GM08714 (cell line): ENCODE measurements around the gene ZFYVE1.
"Not testable (repeated sequence)": the region's sequence is repeated elsewhere in the genome, so short reads cannot be mapped to it uniquely, and the experiment has no call there.

Source experiments
- H3K4me3 ChIP-seq: fragments of 200-500 bp; sonication (Bioruptor generic); 2 replicates; pipeline ENCODE4 v1.5.1; 2014; ENCODE audit warnings: mild to moderate bottlenecking, low read length, inconsistent platforms
- ZNF274 ChIP-seq: IDR thresholded peaks from 2 replicates; pipeline ENCODE4 v1.6.1; 2012; ENCODE audit warnings: mild to moderate bottlenecking, low read depth, low read length

Gene ZFYVE1

DNA sequence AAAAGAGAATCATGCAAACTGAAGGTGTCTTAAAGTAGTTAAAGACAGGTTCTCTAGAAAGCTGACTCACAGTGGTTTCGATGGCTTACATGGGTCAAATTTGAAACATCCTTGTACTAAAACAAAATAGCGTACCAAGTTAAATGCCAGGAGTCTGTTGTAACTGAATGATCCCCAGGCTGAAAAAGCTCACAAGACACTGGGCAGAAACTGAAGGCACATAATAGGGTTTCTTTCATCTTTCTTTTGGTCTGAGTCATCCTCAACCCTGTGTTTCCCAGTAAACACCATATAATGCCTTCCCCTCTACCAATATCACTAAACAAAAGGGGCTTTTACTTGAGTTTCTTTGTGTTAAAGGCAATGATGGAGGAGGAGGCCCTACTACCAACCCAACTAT, 12.8 kb downstream of the ZFYVE1 start:
- no peak overlapping the region for H3K4me3 ChIP-seq
- TF ChIP-seq ZNF274, result no peak

DNA sequence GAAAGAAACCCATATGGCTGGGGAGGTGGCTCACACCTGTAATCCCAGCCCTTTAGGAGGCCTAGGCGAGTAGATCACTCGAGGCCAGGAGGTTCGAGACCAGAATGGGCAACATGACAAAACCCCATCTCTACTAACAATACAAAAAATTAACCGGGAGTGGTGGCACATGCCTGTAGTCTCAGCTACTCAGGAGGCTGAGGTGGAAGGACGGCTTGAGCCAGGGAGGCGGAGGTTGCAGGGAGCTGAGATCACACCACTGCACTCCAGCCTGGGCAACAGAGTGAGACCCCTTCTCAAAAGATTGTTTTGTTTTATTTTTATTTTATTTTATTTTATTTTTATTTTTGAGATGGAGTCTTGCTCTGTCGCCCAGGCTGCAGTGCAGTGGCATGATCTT, 15.7 kb downstream of the ZFYVE1 start:
- H3K4me3 ChIP-seq, result not testable (repeated sequence)

DNA sequence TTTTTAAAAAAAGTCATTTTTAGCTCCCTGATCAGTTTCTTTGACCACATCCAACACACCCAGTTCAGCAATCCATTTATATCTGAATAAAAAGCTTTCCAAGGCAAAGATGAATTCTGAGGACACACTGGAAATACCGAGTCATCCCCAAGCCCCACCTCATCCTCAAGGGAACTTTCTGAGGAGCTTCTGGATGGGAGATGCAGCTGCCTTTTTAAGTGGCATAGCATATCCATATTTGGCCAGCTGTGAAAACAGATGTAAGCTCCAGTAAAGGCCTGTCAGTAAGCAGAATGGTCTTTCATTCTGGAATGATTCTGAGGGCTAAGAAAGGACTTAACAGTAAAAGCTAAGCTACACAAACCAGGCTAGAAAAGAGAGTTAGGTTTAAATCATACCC, 18.4 kb downstream of the ZFYVE1 start:
- no peak overlapping the region for H3K4me3 ChIP-seq
- no peak for TF ChIP-seq ZNF274

DNA sequence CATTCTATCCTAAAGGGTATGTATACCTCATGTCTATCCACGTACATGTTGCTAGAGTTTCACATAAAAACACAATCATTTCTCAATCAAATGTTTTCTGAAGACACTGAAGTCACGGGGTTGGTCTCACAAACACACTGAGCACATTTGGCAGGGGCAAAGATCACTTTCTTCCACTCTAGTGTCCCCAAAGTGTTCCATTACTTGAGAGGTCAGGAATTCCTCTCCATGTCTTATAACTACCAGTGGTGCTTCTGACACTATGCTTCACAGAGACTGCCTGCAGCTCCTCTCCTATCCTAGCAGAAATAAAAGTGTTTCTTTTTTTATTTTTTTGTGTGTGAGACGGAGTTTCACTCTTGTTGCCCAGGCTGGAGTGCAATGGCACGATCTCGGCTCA, 19.1 kb downstream of the ZFYVE1 start:
- no peak for TF ChIP-seq ZNF274
- no peak overlapping the region for H3K4me3 ChIP-seq

DNA sequence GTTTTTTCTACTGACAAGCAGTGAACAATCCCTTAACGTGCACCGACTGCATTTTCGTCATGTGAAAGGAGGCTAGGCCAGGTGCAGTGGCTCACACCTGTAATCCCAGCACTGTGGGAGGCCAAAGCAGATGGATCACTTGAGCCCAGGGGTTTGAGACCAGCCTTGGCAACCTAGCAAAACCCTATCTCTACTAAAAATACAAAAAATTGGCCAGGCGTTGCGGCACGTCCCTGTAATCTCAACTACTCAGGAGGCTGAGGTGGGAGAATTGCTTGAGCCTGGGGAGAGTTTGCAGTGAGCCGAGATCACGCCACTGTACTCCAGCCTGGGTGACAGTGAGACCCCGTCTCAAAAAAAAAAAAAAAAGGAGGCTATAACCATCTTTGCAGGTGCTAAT, 22.3 kb downstream of the ZFYVE1 start:
- not testable (repeated sequence) for H3K4me3 ChIP-seq

DNA sequence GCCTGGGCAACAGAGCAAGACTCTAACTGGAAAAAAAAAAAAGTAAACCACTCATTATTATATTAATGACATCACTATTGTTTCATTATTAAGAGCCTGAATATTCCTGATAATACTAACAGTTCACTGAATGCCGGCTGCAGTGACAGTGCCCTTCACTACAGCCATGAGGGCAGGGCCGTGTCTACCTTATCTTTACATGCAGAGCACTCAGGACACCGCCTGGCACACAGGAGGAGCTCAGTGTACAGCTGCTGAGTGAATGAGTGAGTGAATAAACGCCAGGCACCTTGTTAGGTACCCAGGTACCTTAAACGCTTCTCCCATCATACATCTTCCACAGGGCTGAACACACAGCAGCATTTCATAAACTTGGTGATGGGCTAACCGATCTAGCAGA, 23.2 kb downstream of the ZFYVE1 start:
- no peak for TF ChIP-seq ZNF274
- H3K4me3 ChIP-seq, result no peak overlapping the region

DNA sequence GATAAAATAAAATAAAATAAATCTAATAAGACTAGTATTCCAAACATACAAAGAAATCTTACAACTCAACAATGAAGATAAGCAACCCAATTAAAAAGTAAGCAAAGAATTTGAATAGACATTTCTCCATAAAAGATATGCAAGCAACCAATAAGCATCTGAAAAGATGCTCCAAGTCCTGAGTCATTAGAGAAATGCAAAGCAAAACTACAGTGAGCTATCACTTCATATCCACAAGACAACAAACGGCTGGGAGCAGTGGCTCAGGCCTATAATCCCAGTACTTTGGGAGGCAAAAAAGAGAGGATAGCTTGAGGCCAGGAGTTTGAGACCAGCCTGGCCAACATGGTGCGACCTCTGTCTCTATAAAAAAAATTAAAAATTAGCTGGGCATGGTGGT, 26.8 kb downstream of the ZFYVE1 start:
- no peak for TF ChIP-seq ZNF274
- no peak overlapping the region for H3K4me3 ChIP-seq

DNA sequence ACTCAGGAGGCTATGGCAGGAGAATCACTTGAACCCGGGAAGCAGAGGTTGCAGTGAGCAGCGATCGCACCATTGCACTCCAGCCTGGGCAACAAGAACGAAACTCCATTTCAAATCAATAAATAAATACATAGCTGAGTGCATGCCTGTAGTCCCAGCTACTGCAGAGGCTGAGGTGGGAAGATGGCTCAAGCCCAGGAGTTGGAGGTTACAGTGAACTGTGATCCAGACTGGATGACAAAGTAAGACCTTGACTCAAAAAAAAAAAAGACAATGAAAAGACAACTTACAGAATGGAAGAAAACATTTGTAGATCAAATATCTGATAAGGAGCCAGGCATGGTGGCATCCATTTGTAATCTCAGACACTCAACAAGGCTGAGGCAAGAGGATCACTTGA, 27.6 kb downstream of the ZFYVE1 start:
- TF ChIP-seq ZNF274, result no peak
- H3K4me3 ChIP-seq, result no peak overlapping the region

DNA sequence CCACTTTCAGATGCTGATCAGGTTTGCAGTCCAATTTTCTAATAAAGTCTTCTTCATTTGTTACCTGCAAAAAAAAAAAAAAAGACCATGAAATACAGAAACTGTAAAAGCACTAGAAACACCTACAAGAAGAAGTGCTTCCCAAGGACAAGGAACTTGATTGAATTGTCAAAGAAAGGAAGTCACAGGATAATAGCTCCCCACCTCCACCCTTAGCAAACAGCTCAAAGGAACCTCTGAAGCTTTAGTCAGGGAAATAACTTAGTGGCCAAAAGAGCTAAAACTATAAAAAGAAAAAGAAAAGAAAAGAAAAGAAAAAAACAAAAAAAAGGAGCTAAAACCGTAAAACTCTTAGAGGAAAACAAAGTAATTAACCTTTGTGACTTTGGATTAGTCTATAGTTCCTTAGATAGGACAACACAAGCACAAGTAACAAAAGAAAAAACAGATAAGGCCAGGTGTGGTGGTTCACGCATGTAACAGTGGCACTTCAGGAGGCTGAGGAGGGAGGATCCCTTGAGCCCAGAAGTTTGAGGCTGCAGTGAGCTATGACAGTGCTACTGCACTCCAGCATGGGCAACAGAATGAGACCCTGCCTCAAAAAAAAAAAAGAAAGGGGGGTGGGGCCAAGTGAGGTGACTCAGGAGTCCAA, 28.5 kb downstream of the ZFYVE1 start:
- no peak overlapping the region for H3K4me3 ChIP-seq
- TF ChIP-seq ZNF274, result no peak

DNA sequence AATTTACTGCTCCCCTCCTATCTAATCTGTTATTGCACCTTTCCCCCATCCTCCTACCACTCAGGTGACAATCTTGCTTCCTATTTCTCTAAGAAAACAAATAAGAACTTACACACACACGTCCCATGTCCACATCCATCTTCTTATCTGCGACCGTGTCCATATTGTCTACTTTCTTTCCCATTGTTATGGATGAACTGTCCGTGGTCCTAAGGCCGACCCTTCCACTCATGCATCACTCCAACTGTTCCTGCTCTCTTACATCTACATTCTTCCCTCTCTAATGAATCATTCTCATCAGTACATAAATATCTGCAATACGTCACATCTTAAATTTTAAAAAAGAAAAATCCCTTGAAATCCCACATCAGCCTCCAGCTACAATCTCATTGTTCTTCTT, 30.0 kb downstream of the ZFYVE1 start:
- no peak overlapping the region for H3K4me3 ChIP-seq
- no peak for TF ChIP-seq ZNF274

DNA sequence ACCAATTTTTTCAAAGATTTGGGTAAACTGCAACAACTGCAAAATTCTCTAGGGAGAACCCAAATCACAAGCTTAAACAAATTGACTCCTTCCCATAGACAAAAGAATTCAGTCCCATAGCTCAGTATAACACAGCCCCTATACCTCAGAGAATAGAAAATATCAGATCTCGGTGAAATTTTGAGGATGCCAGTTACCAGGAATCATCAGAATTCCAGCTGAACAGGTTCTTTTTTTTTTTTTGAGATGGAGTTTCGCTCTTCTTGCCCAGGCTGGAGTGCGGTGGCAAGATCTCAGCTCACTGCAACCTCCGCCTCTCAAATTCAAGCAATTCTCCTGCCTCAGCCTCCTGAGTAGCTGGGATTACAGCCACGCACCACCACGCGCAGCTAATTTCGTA, 36.7 kb downstream of the ZFYVE1 start:
- no peak overlapping the region for H3K4me3 ChIP-seq
- no peak for TF ChIP-seq ZNF274

DNA sequence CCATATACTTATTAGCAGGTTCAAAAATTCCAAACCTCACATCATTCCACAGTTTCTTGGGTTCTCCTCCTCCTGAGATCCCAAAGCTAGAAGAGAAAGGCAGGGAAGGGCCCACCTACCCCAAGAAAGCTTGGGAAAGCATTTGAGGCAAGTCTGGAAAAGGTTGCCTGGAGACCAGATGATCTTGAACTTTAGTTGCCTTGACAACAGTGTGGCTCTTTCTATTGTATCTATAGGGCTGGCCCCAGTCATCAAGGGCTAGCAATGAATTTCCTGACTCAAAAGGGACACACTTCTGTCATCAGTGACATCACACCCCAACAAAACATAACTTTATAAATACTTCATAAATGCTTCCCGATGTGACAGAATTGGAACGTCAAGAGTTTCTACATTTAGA, 40.0 kb downstream of the ZFYVE1 start:
- TF ChIP-seq ZNF274, result no peak
- no peak overlapping the region for H3K4me3 ChIP-seq

DNA sequence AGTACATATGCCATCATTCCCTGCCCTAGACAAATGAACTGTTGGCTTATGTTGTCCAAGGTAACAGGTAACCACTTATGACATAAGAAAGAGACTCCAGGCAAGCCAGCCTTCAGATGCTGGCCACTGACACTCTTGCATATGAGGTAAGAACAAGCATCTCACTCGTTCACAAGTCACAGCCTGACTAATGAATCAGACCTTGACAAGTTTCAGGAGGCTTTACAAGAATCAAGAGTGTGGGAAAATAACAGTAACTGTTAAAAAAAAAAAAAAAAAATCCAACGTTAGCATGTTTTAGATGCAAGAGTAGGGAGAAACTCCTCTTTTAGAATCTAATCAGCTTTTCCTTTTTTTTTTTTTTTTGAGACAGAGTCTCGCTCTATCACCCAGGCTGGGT, 40.7 kb downstream of the ZFYVE1 start:
- no peak for TF ChIP-seq ZNF274
- H3K4me3 ChIP-seq, result no peak overlapping the region

DNA sequence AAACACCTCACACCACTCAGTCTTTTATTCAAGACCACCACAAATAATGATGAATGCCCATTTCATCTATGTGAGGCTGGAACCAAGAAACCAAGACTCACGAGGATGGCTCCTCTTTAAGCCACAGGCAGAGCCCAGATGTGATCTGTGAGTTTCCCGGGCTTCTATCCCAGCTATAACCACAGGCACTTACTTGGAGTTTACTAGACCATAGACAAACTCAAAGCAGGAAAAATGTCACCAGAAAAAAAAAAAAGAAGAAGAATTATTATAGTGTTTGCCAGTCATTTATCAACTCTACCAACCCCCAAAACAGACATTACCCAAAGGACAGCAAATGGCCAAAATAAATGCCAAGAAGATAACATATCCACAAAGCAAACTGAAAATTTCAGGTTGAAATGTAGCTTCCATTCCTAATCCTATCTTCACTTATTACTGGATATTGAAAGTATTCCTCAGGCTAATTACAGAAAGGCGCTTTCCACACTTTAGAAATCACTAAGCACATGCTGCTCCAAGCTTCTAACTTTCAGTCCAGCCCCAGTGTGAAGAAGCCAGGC, 44.7 kb downstream of the ZFYVE1 start:
- TF ChIP-seq ZNF274, result no peak

DNA sequence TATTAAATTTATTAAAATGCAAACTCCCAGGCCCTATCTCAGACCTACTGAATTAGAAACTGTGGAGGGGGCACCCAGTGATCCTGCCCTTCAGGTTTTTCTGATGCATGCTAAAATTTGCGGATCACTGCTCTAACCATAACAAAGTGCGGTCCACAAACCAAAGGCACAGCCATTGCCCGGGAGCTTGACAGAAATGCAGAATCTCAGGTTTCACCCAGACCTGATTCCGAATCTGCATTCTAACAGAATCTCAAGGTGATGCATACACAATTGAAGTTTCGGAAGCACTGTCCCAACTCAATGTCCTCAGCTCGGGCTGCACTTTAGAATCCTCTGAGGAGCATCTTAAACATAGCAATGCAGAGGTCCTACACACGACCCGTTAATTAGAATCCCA, 46.0 kb downstream of the ZFYVE1 start:
- TF ChIP-seq ZNF274, result no peak
- H3K4me3 ChIP-seq, result no peak overlapping the region

More for the DNA sequence above, 44.7 kb downstream of the ZFYVE1 start:
- no peak overlapping the region for H3K4me3 ChIP-seq

DNA sequence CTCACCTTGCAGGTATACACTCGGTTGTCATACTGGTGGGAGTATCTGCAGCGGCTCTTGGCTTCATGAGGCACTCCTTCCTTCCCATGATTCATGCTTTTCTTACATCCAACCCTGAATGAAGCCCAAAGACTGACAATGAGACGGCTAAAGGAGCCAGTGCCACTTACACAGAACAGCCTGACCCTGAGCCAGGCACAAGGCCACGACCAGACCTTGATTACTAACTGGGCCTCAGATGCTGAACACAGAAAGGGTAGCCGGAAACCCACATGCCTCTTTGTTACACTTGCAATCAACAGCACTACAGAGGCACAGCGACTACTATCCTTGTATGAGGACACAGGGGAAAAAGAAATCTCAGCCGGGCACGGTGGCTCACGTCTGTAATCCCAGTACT, 48.0 kb downstream of the ZFYVE1 start:
- H3K4me3 ChIP-seq, result no peak overlapping the region
- TF ChIP-seq ZNF274, result no peak
